Smooth muscle cell (in vitro differentiated cells): ENCODE results near the gene PRTN3. TPM values are rescaled to one million over a fixed set of nuclear protein-coding genes. Genes with fewer than 3 reads are reported as not detected.

ENCODE experiments used
- DNase-seq: peaks from one replicate; lab custom pipeline; 2025; ENCODE audit not compliant: unreplicated experiment; lab: John Stamatoyannopoulos, UW
- H2AFZ ChIP-seq: fragments of 200-600 bp; sonication (generic); 2 replicates; pipeline ENCODE4 v1.6.0; 2016; ENCODE audit warnings: antibody characterized with exemption, low read depth, mild to moderate bottlenecking
- H3F3A ChIP-seq: fragments of 200-600 bp; sonication (generic); 2 replicates; pipeline ENCODE4 v1.6.0; 2017; ENCODE audit warnings: antibody characterized with exemption, low read depth
- H3K27ac ChIP-seq: fragments of 200-600 bp; sonication (generic); 2 replicates; pipeline ENCODE4 v1.5.1; 2016; ENCODE audit warnings: low read depth, mild to moderate bottlenecking
- H3K27me3 ChIP-seq: fragments of 200-600 bp; sonication (generic); 2 replicates; pipeline ENCODE4 v1.6.1; 2016; ENCODE audit warnings: low read depth, mild to moderate bottlenecking
- H3K36me3 ChIP-seq: fragments of 200-600 bp; sonication (generic); 2 replicates; pipeline ENCODE4 v1.5.1; 2016; ENCODE audit warnings: low read depth
- H3K4me1 ChIP-seq: fragments of 200-600 bp; sonication (generic); 2 replicates; pipeline ENCODE4 v1.5.1; 2016; ENCODE audit warnings: low read depth
- H3K4me2 ChIP-seq: fragments of 200-600 bp; sonication (generic); 2 replicates; pipeline ENCODE4 v1.6.0; 2016; ENCODE audit warnings: mild to moderate bottlenecking
- H3K4me3 ChIP-seq: fragments of 200-600 bp; sonication (generic); 2 replicates; pipeline ENCODE4 v1.5.1; 2016; ENCODE audit warnings: mild to moderate bottlenecking
- H3K79me2 ChIP-seq: fragments of 200-600 bp; sonication (generic); 2 replicates; pipeline ENCODE4 v1.6.0; 2016; ENCODE audit warnings: low read depth, mild to moderate bottlenecking
- H3K9ac ChIP-seq: fragments of 200-600 bp; sonication (generic); 2 replicates; pipeline ENCODE4 v1.6.0; 2016; ENCODE audit warnings: low read depth
- H3K9me3 ChIP-seq: fragments of 200-600 bp; sonication (generic); replicated peaks from 2 replicates; pipeline ENCODE4 v1.5.1; 2016; ENCODE audit warnings: low read depth
- H4K20me1 ChIP-seq: fragments of 200-600 bp; sonication (generic); 2 replicates; pipeline ENCODE4 v1.6.0; 2016; ENCODE audit warnings: low read depth
- WGBS: methylation state at CpG from one replicate; pipeline ENCODE4 v1.1.7; 2016; ENCODE audit warnings: low lambda C conversion rate; 5-methylcytosine and 5-hydroxymethylcytosine counted together
- polyA plus RNA-seq: library from polyadenylated mRNA; unstranded; fragments of >200 nt; fragmentation: Nextera tagmentation; extraction: Ambion mirVana; gene quantifications from 2 replicates; pipeline ENCODE4 v1.2.1, GENCODE V29; 2016
- total RNA-seq: library from RNA; depleted of rRNA; stranded (reverse); fragments of >200 nt; gene quantifications from 2 replicates; pipeline ENCODE4 v1.2.3, GENCODE V29; 2014
- TF ChIP-seq, protein P1 (sequence below): fragments of 200-600 bp; sonication (generic); IDR thresholded peaks from 2 replicates; pipeline ENCODE4 v1.5.1; 2017; ENCODE audit warnings: borderline replicate concordance, mild to moderate bottlenecking, antibody characterized with exemption; ENCODE audit not compliant: insufficient read depth, poor library complexity, severe bottlenecking

The PRTN3 gene
- total and polyA plus RNA-seq, 2 experiments from 2014 or later: not detected

- TF ChIP-seq, protein P1, sequence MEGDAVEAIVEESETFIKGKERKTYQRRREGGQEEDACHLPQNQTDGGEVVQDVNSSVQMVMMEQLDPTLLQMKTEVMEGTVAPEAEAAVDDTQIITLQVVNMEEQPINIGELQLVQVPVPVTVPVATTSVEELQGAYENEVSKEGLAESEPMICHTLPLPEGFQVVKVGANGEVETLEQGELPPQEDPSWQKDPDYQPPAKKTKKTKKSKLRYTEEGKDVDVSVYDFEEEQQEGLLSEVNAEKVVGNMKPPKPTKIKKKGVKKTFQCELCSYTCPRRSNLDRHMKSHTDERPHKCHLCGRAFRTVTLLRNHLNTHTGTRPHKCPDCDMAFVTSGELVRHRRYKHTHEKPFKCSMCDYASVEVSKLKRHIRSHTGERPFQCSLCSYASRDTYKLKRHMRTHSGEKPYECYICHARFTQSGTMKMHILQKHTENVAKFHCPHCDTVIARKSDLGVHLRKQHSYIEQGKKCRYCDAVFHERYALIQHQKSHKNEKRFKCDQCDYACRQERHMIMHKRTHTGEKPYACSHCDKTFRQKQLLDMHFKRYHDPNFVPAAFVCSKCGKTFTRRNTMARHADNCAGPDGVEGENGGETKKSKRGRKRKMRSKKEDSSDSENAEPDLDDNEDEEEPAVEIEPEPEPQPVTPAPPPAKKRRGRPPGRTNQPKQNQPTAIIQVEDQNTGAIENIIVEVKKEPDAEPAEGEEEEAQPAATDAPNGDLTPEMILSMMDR: no peak
- Histone ChIP-seq H4K20me1 (peaks cover 48% of the 10 kb centered on the region), H3K4me1 (no peaks in the 10 kb centered on the region), H3K4me3 (no peak overlapping the region), H3K27ac (no peak overlapping the region), H3K4me2 (no peak overlapping the region), H3K27me3 (no peaks in the 10 kb centered on the region), H3K9ac (no peak overlapping the region), H3K36me3 (no peaks in the 10 kb centered on the region), H2AFZ (no peak overlapping the region), H3F3A (no peaks in the 10 kb centered on the region), H3K79me2 (no peaks in the 10 kb centered on the region), H3K9me3 (no peaks in the 10 kb centered on the region)
- DNase-seq: no peak
- WGBS: 90% methylated on average over 32 of the region's 37 CpGs
Measured at GRCh38 chr19:879711-880438, 39.1 kb downstream of the PRTN3 start.

GRCh38 chr19:881385-882071, 40.7 kb downstream of the PRTN3 start:
- H3K4me1 ChIP-seq: no peaks in the 10 kb centered on the region
- 98% methylated on average over 32 of the region's 34 CpGs for WGBS
- H2AFZ ChIP-seq: no peak overlapping the region
- H3K79me2 ChIP-seq: no peaks in the 10 kb centered on the region
- no peaks in the 10 kb centered on the region for H3K9me3 ChIP-seq
- DNase-seq: no peak
- no peak overlapping the region for H3K27ac ChIP-seq
- no peak overlapping the region for H3K4me3 ChIP-seq
- no peaks in the 10 kb centered on the region for H3F3A ChIP-seq
- peaks cover 60% of the 10 kb centered on the region for H4K20me1 ChIP-seq
- H3K4me2 ChIP-seq: no peak overlapping the region
- TF ChIP-seq, protein P1: no peak
- H3K9ac ChIP-seq: no peak overlapping the region
- no peaks in the 10 kb centered on the region for H3K36me3 ChIP-seq
- no peaks in the 10 kb centered on the region for H3K27me3 ChIP-seq

GRCh38 chr19:882871-883497, 42.2 kb downstream of the PRTN3 start:
- no peaks in the 10 kb centered on the region for H3K36me3 ChIP-seq

More at GRCh38 chr19:882871-883497, 42.2 kb downstream of the PRTN3 start:
- no peak overlapping the region for H3K4me2 ChIP-seq
- no peak overlapping the region for H3K4me3 ChIP-seq
- DNase-seq: no peak
- 97% methylated on average over 22 of the region's 30 CpGs for WGBS
- no peaks in the 10 kb centered on the region for H3F3A ChIP-seq
- H3K79me2 ChIP-seq: no peaks in the 10 kb centered on the region
- H2AFZ ChIP-seq: no peak overlapping the region
- H3K4me1 ChIP-seq: no peaks in the 10 kb centered on the region
- H3K9me3 ChIP-seq: no peaks in the 10 kb centered on the region
- no peak overlapping the region for H3K27ac ChIP-seq
- H3K9ac ChIP-seq: no peak overlapping the region
- TF ChIP-seq, protein P1: no peak
- H3K27me3 ChIP-seq: no peaks in the 10 kb centered on the region
- H4K20me1 ChIP-seq: peaks cover 72% of the 10 kb centered on the region
